Endothelial cell (in vitro differentiated cells): ENCODE results near the gene IL17RA. TPM values are rescaled to one million over a fixed set of nuclear protein-coding genes. Genes with fewer than 3 reads are reported as not detected.

Source experiments
- DNase-seq: peaks from one replicate; pipeline ENCODE4 v3.0.0; 2021; ENCODE audit warnings: low spot score
- H3K27ac Mint-ChIP-seq: one replicate; pipeline ENCODE4 v1.8.0; 2021; ENCODE audit warnings: mixed read lengths, inconsistent platforms; ENCODE audit not compliant: unreplicated experiment
- H3K27me3 Mint-ChIP-seq: one replicate; pipeline ENCODE4 v1.8.0; 2021; ENCODE audit warnings: mild to moderate bottlenecking, moderate library complexity, mixed read lengths, inconsistent platforms; ENCODE audit not compliant: unreplicated experiment
- H3K36me3 Mint-ChIP-seq: one replicate; pipeline ENCODE4 v1.8.0; 2021; ENCODE audit warnings: mild to moderate bottlenecking, low read depth, mixed read lengths, inconsistent platforms; ENCODE audit not compliant: unreplicated experiment
- H3K4me1 Mint-ChIP-seq: one replicate; pipeline ENCODE4 v1.8.0; 2021; ENCODE audit warnings: mild to moderate bottlenecking, mixed read lengths, inconsistent platforms; ENCODE audit not compliant: unreplicated experiment
- H3K4me3 Mint-ChIP-seq: one replicate; pipeline ENCODE4 v1.8.0; 2021; ENCODE audit warnings: mild to moderate bottlenecking, mixed read lengths, inconsistent platforms; ENCODE audit not compliant: unreplicated experiment
- H3K9me3 Mint-ChIP-seq: one replicate; pipeline ENCODE4 v1.8.0; 2021; ENCODE audit warnings: mixed read lengths, inconsistent platforms; ENCODE audit not compliant: unreplicated experiment
- total RNA-seq: library from RNA; stranded (reverse); fragmentation: NEBNext Ultra II Directional; extraction: Animal tissue kit (Norgen Biotek cat#: 25700); gene quantifications from one replicate; pipeline ENCODE4 v1.2.1, GENCODE V29; 2021; ENCODE audit not compliant: unreplicated experiment
- TF ChIP-seq, protein P1 (sequence below): fragments of 200-600 bp; sonication (generic); IDR thresholded peaks from one replicate; pipeline ENCODE4 v1.5.0; 2021; ENCODE audit warnings: antibody characterized with exemption; ENCODE audit not compliant: unreplicated experiment

Gene IL17RA
- total RNA-seq, 1 donor from 2014 or later = 63.7 TPM

GRCh38 chr22:17097062-17097461 is 12.3 kb downstream of the IL17RA start:
- TF ChIP-seq, protein P1, sequence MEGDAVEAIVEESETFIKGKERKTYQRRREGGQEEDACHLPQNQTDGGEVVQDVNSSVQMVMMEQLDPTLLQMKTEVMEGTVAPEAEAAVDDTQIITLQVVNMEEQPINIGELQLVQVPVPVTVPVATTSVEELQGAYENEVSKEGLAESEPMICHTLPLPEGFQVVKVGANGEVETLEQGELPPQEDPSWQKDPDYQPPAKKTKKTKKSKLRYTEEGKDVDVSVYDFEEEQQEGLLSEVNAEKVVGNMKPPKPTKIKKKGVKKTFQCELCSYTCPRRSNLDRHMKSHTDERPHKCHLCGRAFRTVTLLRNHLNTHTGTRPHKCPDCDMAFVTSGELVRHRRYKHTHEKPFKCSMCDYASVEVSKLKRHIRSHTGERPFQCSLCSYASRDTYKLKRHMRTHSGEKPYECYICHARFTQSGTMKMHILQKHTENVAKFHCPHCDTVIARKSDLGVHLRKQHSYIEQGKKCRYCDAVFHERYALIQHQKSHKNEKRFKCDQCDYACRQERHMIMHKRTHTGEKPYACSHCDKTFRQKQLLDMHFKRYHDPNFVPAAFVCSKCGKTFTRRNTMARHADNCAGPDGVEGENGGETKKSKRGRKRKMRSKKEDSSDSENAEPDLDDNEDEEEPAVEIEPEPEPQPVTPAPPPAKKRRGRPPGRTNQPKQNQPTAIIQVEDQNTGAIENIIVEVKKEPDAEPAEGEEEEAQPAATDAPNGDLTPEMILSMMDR = no peak
- Mint-ChIP-seq H3K9me3 (no peaks in the 10 kb centered on the region), H3K4me1 (peaks cover 20% of the 10 kb centered on the region), H3K27me3 (no peaks in the 10 kb centered on the region), H3K4me3 (no peak overlapping the region), H3K36me3 (peaks cover 36% of the 10 kb centered on the region), H3K27ac (no peak overlapping the region)
- DNase-seq = no peak

DNA sequence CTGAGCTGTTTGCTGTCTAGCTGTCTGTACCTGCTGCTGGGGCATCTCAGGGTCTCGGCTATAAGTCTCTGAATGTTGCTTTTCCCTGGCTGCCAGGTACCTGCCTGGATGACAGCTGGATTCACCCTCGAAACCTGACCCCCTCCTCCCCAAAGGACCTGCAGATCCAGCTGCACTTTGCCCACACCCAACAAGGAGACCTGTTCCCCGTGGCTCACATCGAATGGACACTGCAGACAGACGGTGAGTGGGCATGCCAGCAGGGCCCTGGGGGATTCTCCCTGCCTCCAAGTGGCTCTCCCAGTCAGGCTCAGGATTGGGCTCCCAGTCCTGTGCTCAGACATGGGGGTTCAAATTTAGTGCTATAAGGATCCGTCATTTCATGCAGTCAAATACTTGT is 12.9 kb downstream of the IL17RA start:
- TF ChIP-seq, protein P1 = no peak
- DNase-seq = no peak
- H3K27me3 Mint-ChIP-seq = no peaks in the 10 kb centered on the region
- H3K4me1 Mint-ChIP-seq = peaks cover 16% of the 10 kb centered on the region
- no peak overlapping the region for H3K27ac Mint-ChIP-seq
- H3K36me3 Mint-ChIP-seq = peaks cover 41% of the 10 kb centered on the region
- H3K9me3 Mint-ChIP-seq = no peaks in the 10 kb centered on the region
- no peak overlapping the region for H3K4me3 Mint-ChIP-seq

- peak overlapping the region; percentile 38 for H3K27ac Mint-ChIP-seq
- TF ChIP-seq, protein P1 = no peak
- no peak overlapping the region for H3K4me3 Mint-ChIP-seq
- DNase-seq = no peak
- peaks cover 45% of the 10 kb centered on the region for H3K36me3 Mint-ChIP-seq
- H3K4me1 Mint-ChIP-seq = peaks cover 19% of the 10 kb centered on the region
- H3K9me3 Mint-ChIP-seq = no peaks in the 10 kb centered on the region
- no peaks in the 10 kb centered on the region for H3K27me3 Mint-ChIP-seq
These were observed 13.6 kb downstream of the IL17RA start for GRCh38 chr22:17098379-17098819.

- DNase-seq = no peak
- Mint-ChIP-seq H3K27ac (peak overlapping the region; percentile 20), H3K4me1 (peaks cover 20% of the 10 kb centered on the region), H3K4me3 (peak overlapping the region; percentile 8), H3K27me3 (no peaks in the 10 kb centered on the region), H3K9me3 (no peaks in the 10 kb centered on the region), H3K36me3 (peaks cover 60% of the 10 kb centered on the region)
- TF ChIP-seq, protein P1 = no peak
These were observed 15.8 kb downstream of the IL17RA start for GRCh38 chr22:17100621-17101020.

GRCh38 chr22:17101475-17102296 is 16.9 kb downstream of the IL17RA start:
- Mint-ChIP-seq H3K4me1 (peaks cover 20% of the 10 kb centered on the region), H3K27me3 (peaks cover under 1% of the 10 kb centered on the region)

More at GRCh38 chr22:17101475-17102296, 16.9 kb downstream of the IL17RA start:
- Mint-ChIP-seq H3K27ac (no peak overlapping the region), H3K4me3 (peak overlapping the region; percentile 69), H3K36me3 (peaks cover 65% of the 10 kb centered on the region), H3K9me3 (no peaks in the 10 kb centered on the region)
- TF ChIP-seq, protein P1 = no peak
- no peak for DNase-seq
